Prostate gland (tissue), 2 donors: ENCODE results near the gene TBC1D2B. TPM values are rescaled to one million over a fixed set of nuclear protein-coding genes. Genes with fewer than 3 reads are reported as not detected.
"Not testable (repeated sequence)": the region's sequence is repeated elsewhere in the genome, so short reads cannot be mapped to it uniquely, and the experiment has no call there.

Source experiments
- DNase-seq: peaks from one replicate; pipeline ENCODE4 v3.0.0-alpha.2; 2019; ENCODE audit warnings: low spot score
- H3K27ac ChIP-seq, 2 donors: fragments of 200-600 bp; sonication (generic); 2 replicates each; pipeline ENCODE4 v1.5.1; 2017 to 2019
- H3K27me3 ChIP-seq: fragments of 200-600 bp; sonication (generic); replicated peaks from 2 replicates; pipeline ENCODE4 v1.5.1; 2019; ENCODE audit not compliant: insufficient read depth
- H3K36me3 ChIP-seq, 2 donors: fragments of 200-600 bp; sonication (generic); 1 replicate in 1 of 2; 2 replicates in 1 of 2; pipeline versions ENCODE4 v1.5.1 to v1.8.1; 2017 to 2019
- H3K4me1 ChIP-seq: fragments of 200-600 bp; sonication (generic); replicated peaks from 2 replicates; pipeline ENCODE4 v1.5.1; 2019
- H3K4me3 ChIP-seq, 2 donors: fragments of 200-600 bp; sonication (generic); 2 replicates each; pipeline ENCODE4 v1.5.1; 2017 to 2019
- H3K9me3 ChIP-seq: fragments of 200-600 bp; sonication (generic); 2 replicates; pipeline ENCODE4 v1.5.1; 2017
- POLR2A ChIP-seq: fragments of 450-650 bp; IDR thresholded peaks from one replicate; pipeline ENCODE4 v1.6.1; 2016; ENCODE audit warnings: antibody characterized with exemption, mild to moderate bottlenecking
- POLR2AphosphoS5 ChIP-seq: sonication (generic); formaldehyde crosslinking; IDR thresholded peaks from one replicate; pipeline ENCODE4 v1.6.1; 2017; ENCODE audit warnings: antibody characterized with exemption
- WGBS: methylation state at CpG from one replicate; pipeline ENCODE4 v1.1.5; 2018; 5-methylcytosine and 5-hydroxymethylcytosine counted together
- intact Hi-C: fragments of 100-400 bp; cut with DNase I; formaldehyde crosslinking; loops from one replicate; pipeline ENCODE4 v1.14.2; 2022
- total RNA-seq, 2 donors: library from RNA; depleted of rRNA; stranded (reverse); fragments of >200 nt; gene quantifications; one replicate each; pipeline ENCODE4 v1.1.0, GENCODE V29; 2016
- TF ChIP-seq, protein P1 (sequence below), 4 experiments: fragments of 200-600 bp in 2 of 4; fragments of 450-650 bp in 2 of 4; sonication (generic) in 2 of 4; IDR thresholded peaks; 1 replicate in 3 of 4; 2 replicates in 1 of 4; pipeline ENCODE4 v1.5.1; 2016 to 2019; ENCODE audit warnings: antibody characterized with exemption in 4 of 4, mild to moderate bottlenecking in 2 of 4, moderate library complexity in 2 of 4

Gene TBC1D2B
- total RNA-seq, 2 donors from 2014 or later: 21.5 to 49.5 TPM

GRCh38 chr15:77994893-77995536 lies 82.5 kb downstream of the TBC1D2B start:
- 33% methylated on average over 11 of the region's 15 CpGs for WGBS
- H3K9me3 ChIP-seq, DNase-seq, H3K27me3 ChIP-seq, H3K4me1 ChIP-seq, H3K36me3 ChIP-seq, H3K4me3 ChIP-seq, H3K27ac ChIP-seq, intact Hi-C loops: not testable (repeated sequence)

DNA sequence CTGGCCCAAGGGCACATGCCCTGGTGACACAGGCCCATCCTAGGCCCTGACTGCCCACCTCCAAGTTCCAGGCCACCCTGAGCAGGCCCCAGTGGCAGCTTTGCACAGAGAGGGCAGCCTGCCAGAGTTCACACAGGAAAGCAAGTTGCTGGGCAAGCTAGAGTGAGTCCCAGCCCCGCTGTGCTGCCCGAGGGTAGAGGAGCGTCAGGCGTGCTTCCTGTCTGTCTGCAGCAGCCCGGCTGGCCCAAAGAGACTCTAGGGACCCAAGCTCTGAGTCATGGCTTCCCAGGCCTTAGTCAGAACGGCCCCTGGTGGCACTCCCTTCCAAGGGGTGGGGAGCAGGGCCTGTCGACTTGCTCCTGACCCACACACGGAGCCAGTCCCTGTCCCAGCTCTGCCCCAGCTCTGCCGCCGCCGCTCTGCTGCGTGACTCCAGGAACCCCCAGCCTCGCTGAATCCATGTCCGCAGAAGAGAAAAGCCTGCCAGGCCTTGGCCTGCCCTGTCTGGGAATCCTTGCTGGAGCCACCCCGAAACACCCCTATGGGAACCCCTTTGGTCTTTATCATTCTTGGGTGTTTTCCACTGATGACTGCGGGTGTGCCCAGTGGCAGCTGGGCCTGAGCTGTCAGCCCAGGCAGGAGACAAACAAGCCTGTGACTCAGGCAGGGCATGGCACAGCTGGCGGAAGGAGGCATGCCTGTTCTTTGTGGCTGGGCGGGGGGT lies 83.4 kb downstream of the TBC1D2B start:
- H3K27ac ChIP-seq: peak overlapping the region in 1 of 2 donors; percentile 56
- H3K36me3 ChIP-seq, H3K4me1 ChIP-seq, H3K27me3 ChIP-seq, H3K9me3 ChIP-seq, intact Hi-C loops, H3K4me3 ChIP-seq: not testable (repeated sequence)
- WGBS: 27% methylated on average over 18 of the region's 18 CpGs
- peak; percentile 68 for DNase-seq

DNA sequence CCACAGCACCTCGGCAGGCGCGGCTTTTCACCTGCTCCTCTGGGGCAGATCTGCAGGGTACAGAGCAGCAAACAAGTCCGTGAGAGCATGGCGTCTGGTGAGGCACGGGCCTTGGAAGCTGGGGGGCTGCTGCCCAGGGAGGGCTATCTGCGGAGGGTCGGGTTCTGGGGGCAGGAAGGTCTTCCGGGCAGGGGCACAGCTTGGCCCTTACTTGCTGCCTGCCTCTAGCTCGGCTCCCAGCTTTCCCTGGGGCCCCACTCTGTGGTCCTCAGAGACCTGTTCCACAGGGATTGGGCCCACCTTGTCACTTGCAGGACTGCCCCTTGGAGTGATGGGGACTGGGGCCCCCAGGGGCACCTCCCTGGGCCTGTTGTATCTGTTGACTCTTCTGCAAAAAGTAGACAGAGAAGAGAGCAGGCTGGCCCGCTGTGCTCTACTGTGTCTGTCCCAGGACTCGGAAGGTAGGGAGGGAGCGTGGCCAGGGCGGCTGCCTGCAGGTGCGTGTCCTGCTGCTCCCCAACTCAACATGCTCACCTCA lies 84.1 kb downstream of the TBC1D2B start:
- no peak for DNase-seq
- H3K27ac ChIP-seq: peak overlapping the region in 1 of 2 donors; percentile 56
- peaks cover 0 to 4% of the 10 kb centered on the region in 2 donors for H3K36me3 ChIP-seq
- intact Hi-C loops: no loop called here
- no peaks in the 10 kb centered on the region for H3K27me3 ChIP-seq
- TF ChIP-seq, protein P1, sequence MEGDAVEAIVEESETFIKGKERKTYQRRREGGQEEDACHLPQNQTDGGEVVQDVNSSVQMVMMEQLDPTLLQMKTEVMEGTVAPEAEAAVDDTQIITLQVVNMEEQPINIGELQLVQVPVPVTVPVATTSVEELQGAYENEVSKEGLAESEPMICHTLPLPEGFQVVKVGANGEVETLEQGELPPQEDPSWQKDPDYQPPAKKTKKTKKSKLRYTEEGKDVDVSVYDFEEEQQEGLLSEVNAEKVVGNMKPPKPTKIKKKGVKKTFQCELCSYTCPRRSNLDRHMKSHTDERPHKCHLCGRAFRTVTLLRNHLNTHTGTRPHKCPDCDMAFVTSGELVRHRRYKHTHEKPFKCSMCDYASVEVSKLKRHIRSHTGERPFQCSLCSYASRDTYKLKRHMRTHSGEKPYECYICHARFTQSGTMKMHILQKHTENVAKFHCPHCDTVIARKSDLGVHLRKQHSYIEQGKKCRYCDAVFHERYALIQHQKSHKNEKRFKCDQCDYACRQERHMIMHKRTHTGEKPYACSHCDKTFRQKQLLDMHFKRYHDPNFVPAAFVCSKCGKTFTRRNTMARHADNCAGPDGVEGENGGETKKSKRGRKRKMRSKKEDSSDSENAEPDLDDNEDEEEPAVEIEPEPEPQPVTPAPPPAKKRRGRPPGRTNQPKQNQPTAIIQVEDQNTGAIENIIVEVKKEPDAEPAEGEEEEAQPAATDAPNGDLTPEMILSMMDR (IDR thresholded peaks at IDR 0.05): no peak
- TF ChIP-seq POLR2AphosphoS5 (no peak), POLR2A (no peak)
- H3K4me3 ChIP-seq: no peak overlapping the region
- H3K4me1 ChIP-seq: no peaks in the 10 kb centered on the region
- H3K9me3 ChIP-seq: no peaks in the 10 kb centered on the region
- 89% methylated on average over 15 of the region's 15 CpGs for WGBS

DNA sequence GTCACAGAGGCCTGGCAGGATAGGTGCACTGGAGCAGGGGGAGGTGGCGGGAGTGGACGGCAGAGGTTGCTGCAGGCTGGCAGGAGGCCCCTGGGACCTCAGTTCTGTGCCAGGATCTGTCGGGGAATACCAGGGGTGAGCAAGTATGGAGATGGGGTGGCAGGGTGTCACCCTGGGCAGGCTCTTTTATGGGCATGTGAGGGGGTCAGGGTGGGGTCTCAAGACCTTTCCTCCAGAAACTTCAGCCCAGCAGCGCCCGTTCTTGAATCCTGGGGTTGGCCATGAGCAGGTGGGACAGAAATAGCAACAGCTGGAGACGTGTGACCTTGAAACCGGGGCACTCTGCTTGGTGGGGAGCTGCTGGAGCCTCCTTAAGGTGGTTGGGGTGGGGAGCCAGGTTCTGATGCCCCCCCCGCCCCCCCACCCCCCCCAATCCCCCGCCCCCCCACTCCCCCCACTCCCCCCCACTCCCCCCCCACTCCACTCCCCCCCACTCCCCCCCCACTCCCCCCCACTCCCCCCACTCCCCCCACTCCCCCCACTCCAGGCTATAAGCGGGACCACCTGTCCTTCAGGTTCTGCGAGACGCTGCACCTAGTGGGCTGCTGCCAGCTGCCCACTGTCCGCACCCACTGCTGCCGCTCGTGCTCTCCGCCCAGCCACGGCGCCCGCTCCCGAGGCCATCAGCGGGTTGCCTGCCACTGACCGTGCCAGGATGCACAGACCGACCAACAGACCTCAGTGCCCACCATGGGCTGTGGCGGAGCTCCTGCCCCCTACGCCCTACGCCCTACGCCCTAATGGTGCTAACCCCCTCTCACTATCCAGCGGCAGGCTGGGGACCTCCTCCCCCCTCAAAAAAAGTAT lies 84.9 kb downstream of the TBC1D2B start:
- no peaks in the 10 kb centered on the region for H3K9me3 ChIP-seq
- no peak overlapping the region for H3K4me3 ChIP-seq
- no peaks in the 10 kb centered on the region for H3K36me3 ChIP-seq
- TF ChIP-seq POLR2A (no peak), POLR2AphosphoS5 (no peak)
- TF ChIP-seq, protein P1 (IDR thresholded peaks at IDR 0.05): no peak
- no peaks in the 10 kb centered on the region for H3K27me3 ChIP-seq
- intact Hi-C loops: no loop called here
- 77% methylated on average over 22 of the region's 28 CpGs for WGBS
- no peaks in the 10 kb centered on the region for H3K4me1 ChIP-seq
- DNase-seq: no peak
- no peak overlapping the region for H3K27ac ChIP-seq

GRCh38 chr15:77991658-77992201 lies 85.8 kb downstream of the TBC1D2B start:
- H3K27ac ChIP-seq, H3K27me3 ChIP-seq, H3K9me3 ChIP-seq, DNase-seq, H3K36me3 ChIP-seq, H3K4me3 ChIP-seq, intact Hi-C loops, H3K4me1 ChIP-seq: not testable (repeated sequence)
- 50% methylated on average over 9 of the region's 9 CpGs for WGBS

DNA sequence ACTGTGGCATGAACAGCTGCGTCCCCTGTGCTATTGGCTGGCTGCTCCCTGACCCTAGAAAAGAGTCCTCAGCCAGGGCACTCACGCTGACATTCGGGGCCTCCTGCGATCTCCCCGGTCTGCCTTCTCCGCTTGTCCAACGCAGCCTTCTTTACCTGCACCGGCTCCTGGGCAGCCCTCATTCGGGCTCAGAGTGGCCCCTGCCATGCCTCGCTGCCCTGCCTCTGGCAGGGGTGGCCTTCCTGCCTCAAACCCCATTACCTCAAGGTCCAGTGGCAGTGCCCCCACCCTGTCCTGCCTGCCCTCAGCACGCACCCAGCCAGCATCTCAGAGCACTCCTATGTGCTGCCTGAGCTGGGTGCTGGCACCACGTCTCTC lies 86.5 kb downstream of the TBC1D2B start:
- H3K9me3 ChIP-seq: no peaks in the 10 kb centered on the region
- H3K4me1 ChIP-seq: no peaks in the 10 kb centered on the region
- DNase-seq: no peak
- WGBS: 91% methylated on average over 12 of the region's 12 CpGs
- H3K27ac ChIP-seq: no peak overlapping the region
- intact Hi-C loops: no loop called here
- TF ChIP-seq POLR2A: no peak
- TF ChIP-seq, protein P1 (IDR thresholded peaks at IDR 0.05): no peak
- TF ChIP-seq POLR2AphosphoS5: no peak
- H3K4me3 ChIP-seq: no peak overlapping the region
- H3K27me3 ChIP-seq: no peaks in the 10 kb centered on the region
- no peaks in the 10 kb centered on the region for H3K36me3 ChIP-seq
